PC-3 (cell line): Measurements from ENCODE around the gene ALG14. TPM values are rescaled to one million over a fixed set of nuclear protein-coding genes. Genes with fewer than 3 reads are reported as not detected.

Experiments
- ATAC-seq: fragments of 200-7000 bp; cut with Tn5 transposase; 2 replicates; pipeline ENCODE4 v1.9.1; 2020; ENCODE audit warnings: mild to moderate bottlenecking, moderate library complexity
- BruUV-seq: library from RNA; stranded (reverse); fragments of 400-500 nt; replicated peaks from 2 replicates; lab custom pipeline; 2021; lab: Mats Ljungman, UMichigan
- CTCF ChIA-PET: fragments of 300-600 bp; sonication (Branson Sonifier 250); formaldehyde crosslinking; loops from one replicate; lab custom pipeline; 2022; ENCODE audit warnings: antibody characterized with exemption; lab: Charles Lee
- POLR2A ChIA-PET: fragments of 300-600 bp; sonication (Branson Sonifier 250); formaldehyde crosslinking; loops from one replicate; lab custom pipeline; 2022; ENCODE audit warnings: antibody characterized with exemption; ENCODE audit not compliant: unreplicated experiment; lab: Charles Lee
- DNase-seq: peaks from one replicate; pipeline ENCODE4 v3.0.0-alpha.2; 2015
- H2AFZ ChIP-seq: fragments of 300-600 bp; sonication (generic); 2 replicates; pipeline ENCODE4 v1.6.0; 2016; ENCODE audit warnings: antibody characterized with exemption, low read length
- H3F3A ChIP-seq: fragments of 300-600 bp; sonication (generic); one replicate; pipeline ENCODE4 v1.6.0; 2017; ENCODE audit warnings: antibody characterized with exemption, low read length, control low read depth, mild to moderate bottlenecking; ENCODE audit not compliant: unreplicated experiment
- H3K27ac ChIP-seq: fragments of 300-600 bp; sonication (generic); 2 replicates; pipeline ENCODE4 v1.5.1; 2016; ENCODE audit warnings: mild to moderate bottlenecking, low read length
- H3K27me3 ChIP-seq: fragments of 300-600 bp; sonication (generic); 2 replicates; pipeline ENCODE4 v1.6.1; 2016; ENCODE audit warnings: low read length, mixed read lengths
- H3K36me3 ChIP-seq: fragments of 300-600 bp; sonication (generic); 2 replicates; pipeline ENCODE4 v1.6.1; 2016; ENCODE audit warnings: low read depth, mixed run types, low read length, mixed read lengths
- H3K4me1 ChIP-seq: fragments of 300-600 bp; sonication (generic); 2 replicates; pipeline ENCODE4 v1.5.1; 2016; ENCODE audit warnings: low read length; ENCODE audit not compliant: insufficient read depth
- H3K4me2 ChIP-seq: fragments of 300-600 bp; sonication (generic); 2 replicates; pipeline ENCODE4 v1.6.0; 2016; ENCODE audit warnings: low read length
- H3K4me3 ChIP-seq: fragments of 300-600 bp; sonication (generic); 2 replicates; pipeline ENCODE4 v1.5.1; 2016; ENCODE audit warnings: mild to moderate bottlenecking, low read length, mixed read lengths
- H3K79me2 ChIP-seq: fragments of 300-600 bp; sonication (generic); 2 replicates; pipeline ENCODE4 v1.6.1; 2017; ENCODE audit warnings: low read length, mixed read lengths
- H3K9ac ChIP-seq: fragments of 300-600 bp; sonication (generic); 2 replicates; pipeline ENCODE4 v1.6.0; 2016; ENCODE audit warnings: mild to moderate bottlenecking, low read length
- H3K9me2 ChIP-seq: fragments of 300-600 bp; sonication (generic); replicated peaks from 2 replicates; pipeline ENCODE4 v1.6.1; 2016; ENCODE audit warnings: mixed run types, low read length, mixed read lengths
- H3K9me3 ChIP-seq: fragments of 300-600 bp; sonication (generic); 2 replicates; pipeline ENCODE4 v1.6.1; 2016; ENCODE audit warnings: low read length, mixed read lengths
- H4K20me1 ChIP-seq: fragments of 300-600 bp; sonication (generic); 2 replicates; pipeline ENCODE4 v1.6.1; 2016; ENCODE audit warnings: low read length, mixed read lengths
- EZH2 ChIP-seq: fragments of 300-600 bp; sonication (generic); IDR thresholded peaks from one replicate; pipeline ENCODE4 v1.6.1; 2017; ENCODE audit warnings: antibody characterized with exemption, mild to moderate bottlenecking, low read length; ENCODE audit not compliant: unreplicated experiment
- EZH2phosphoT487 ChIP-seq: fragments of 300-600 bp; sonication (generic); IDR thresholded peaks from 2 replicates; pipeline ENCODE4 v1.6.1; 2018; ENCODE audit warnings: mild to moderate bottlenecking, antibody characterized with exemption, low read length, borderline replicate concordance
- intact Hi-C: fragments of 100-400 bp; cut with micrococcal nuclease; formaldehyde crosslinking; loops from 2 replicates; pipeline ENCODE4 v1.9.0; 2023
- total RNA-seq: library from RNA; depleted of rRNA; stranded (reverse); fragments of >200 nt; gene quantifications from 2 replicates; pipeline ENCODE4 v1.2.3, GENCODE V29; 2014
- TF ChIP-seq, protein P1 (sequence below): fragments of 300-600 bp; sonication (generic); conservative IDR thresholded peaks from 2 replicates; pipeline ENCODE4 v1.5.1; 2017; ENCODE audit warnings: antibody characterized with exemption, low read depth, mild to moderate bottlenecking, low read length

The ALG14 gene
- total RNA-seq, 1 experiment from 2014 or later = 3.4 TPM

- ATAC-seq = no peak
- peaks cover 28% of the 10 kb centered on the region for H3K4me1 ChIP-seq
- CTCF ChIA-PET = no interaction called here
- TF ChIP-seq, protein P1, sequence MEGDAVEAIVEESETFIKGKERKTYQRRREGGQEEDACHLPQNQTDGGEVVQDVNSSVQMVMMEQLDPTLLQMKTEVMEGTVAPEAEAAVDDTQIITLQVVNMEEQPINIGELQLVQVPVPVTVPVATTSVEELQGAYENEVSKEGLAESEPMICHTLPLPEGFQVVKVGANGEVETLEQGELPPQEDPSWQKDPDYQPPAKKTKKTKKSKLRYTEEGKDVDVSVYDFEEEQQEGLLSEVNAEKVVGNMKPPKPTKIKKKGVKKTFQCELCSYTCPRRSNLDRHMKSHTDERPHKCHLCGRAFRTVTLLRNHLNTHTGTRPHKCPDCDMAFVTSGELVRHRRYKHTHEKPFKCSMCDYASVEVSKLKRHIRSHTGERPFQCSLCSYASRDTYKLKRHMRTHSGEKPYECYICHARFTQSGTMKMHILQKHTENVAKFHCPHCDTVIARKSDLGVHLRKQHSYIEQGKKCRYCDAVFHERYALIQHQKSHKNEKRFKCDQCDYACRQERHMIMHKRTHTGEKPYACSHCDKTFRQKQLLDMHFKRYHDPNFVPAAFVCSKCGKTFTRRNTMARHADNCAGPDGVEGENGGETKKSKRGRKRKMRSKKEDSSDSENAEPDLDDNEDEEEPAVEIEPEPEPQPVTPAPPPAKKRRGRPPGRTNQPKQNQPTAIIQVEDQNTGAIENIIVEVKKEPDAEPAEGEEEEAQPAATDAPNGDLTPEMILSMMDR = no peak
- TF ChIP-seq EZH2phosphoT487 (no peak), EZH2 (no peak)
- BruUV-seq = no TSS peak
- POLR2A ChIA-PET = no interaction called here
- H3F3A ChIP-seq = peaks cover 6% of the 10 kb centered on the region
- no peaks in the 10 kb centered on the region for H4K20me1 ChIP-seq
- H3K36me3 ChIP-seq = no peaks in the 10 kb centered on the region
- H3K4me3 ChIP-seq = no peak overlapping the region
- intact Hi-C loops = no loop called here
- H3K27me3 ChIP-seq = no peaks in the 10 kb centered on the region
- no peaks in the 10 kb centered on the region for H3K9me2 ChIP-seq
- no peak overlapping the region for H2AFZ ChIP-seq
- H3K9ac ChIP-seq = no peak overlapping the region
- no peak overlapping the region for H3K27ac ChIP-seq
- no peaks in the 10 kb centered on the region for H3K79me2 ChIP-seq
- DNase-seq = no peak
- no peak overlapping the region for H3K4me2 ChIP-seq
- H3K9me3 ChIP-seq = no peaks in the 10 kb centered on the region
Observed at GRCh38 chr1:94979131-94979530, 93.6 kb downstream of the ALG14 start.

DNA sequence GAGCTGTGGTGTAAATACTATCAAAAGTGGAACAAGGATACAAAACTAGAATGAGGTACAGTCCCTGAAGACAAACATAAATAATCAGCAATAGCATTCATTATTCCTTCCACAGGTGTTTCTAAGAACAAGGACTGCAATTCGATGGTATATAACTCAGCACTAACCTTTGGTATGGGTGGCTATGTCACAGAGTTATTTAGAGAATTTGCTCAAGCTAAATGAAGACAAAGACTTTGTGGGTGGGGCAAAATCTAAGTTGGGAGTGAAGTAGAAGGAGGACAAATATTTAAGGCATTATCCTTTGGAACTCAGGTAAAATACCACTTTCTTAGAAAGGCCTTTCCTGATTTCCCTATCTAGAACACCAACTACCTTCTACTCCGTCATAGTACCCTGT is 94.3 kb downstream of the ALG14 start:
- no peaks in the 10 kb centered on the region for H3K27me3 ChIP-seq
- H3K9me3 ChIP-seq = no peaks in the 10 kb centered on the region
- H2AFZ ChIP-seq = no peak overlapping the region
- intact Hi-C loops = no loop called here
- H4K20me1 ChIP-seq = no peaks in the 10 kb centered on the region
- ChIA-PET CTCF (no interaction called here), POLR2A (no interaction called here)
- H3K9me2 ChIP-seq = no peaks in the 10 kb centered on the region
- H3K36me3 ChIP-seq = no peaks in the 10 kb centered on the region
- H3K4me1 ChIP-seq = peaks cover 27% of the 10 kb centered on the region
- H3K4me3 ChIP-seq = no peak overlapping the region
- H3F3A ChIP-seq = peaks cover 6% of the 10 kb centered on the region
- BruUV-seq = no TSS peak
- no peak for ATAC-seq
- H3K27ac ChIP-seq = no peak overlapping the region
- H3K9ac ChIP-seq = no peak overlapping the region
- no peak overlapping the region for H3K4me2 ChIP-seq
- no peak for DNase-seq
- H3K79me2 ChIP-seq = no peaks in the 10 kb centered on the region
- TF ChIP-seq EZH2 = no peak
- no peak for TF ChIP-seq EZH2phosphoT487
- TF ChIP-seq, protein P1 = no peak

- Histone ChIP-seq H3K27ac (no peak overlapping the region), H3K27me3 (no peaks in the 10 kb centered on the region), H3F3A (peaks cover 6% of the 10 kb centered on the region), H3K9me3 (no peaks in the 10 kb centered on the region), H2AFZ (no peak overlapping the region), H3K4me2 (no peak overlapping the region), H3K9ac (no peak overlapping the region), H3K9me2 (no peaks in the 10 kb centered on the region), H4K20me1 (no peaks in the 10 kb centered on the region), H3K4me3 (no peak overlapping the region), H3K4me1 (peaks cover 17% of the 10 kb centered on the region), H3K36me3 (no peaks in the 10 kb centered on the region), H3K79me2 (no peaks in the 10 kb centered on the region)
- BruUV-seq = no TSS peak
- TF ChIP-seq EZH2 (no peak), EZH2phosphoT487 (no peak)
- TF ChIP-seq, protein P1 = no peak
- CTCF ChIA-PET = no interaction called here
- DNase-seq (no peak), ATAC-seq (no peak)
- POLR2A ChIA-PET = no interaction called here
- intact Hi-C loops = no loop called here
Observed at GRCh38 chr1:94976971-94977548, 95.7 kb downstream of the ALG14 start.
